GM18505 (cell line): ENCODE results near the gene ZFY.
"Not testable (repeated sequence)": the region's sequence is repeated elsewhere in the genome, so short reads cannot be mapped to it uniquely, and the experiment has no call there.

Source experiments
- ATAC-seq: cut with Tn5 transposase; IDR thresholded peaks from one replicate; pipeline ENCODE4 v1.9.1; 2021; ENCODE audit not compliant: unreplicated experiment
- POLR2A ChIP-seq: IDR thresholded peaks from 4 replicates; pipeline ENCODE4 v1.6.1; 2011; ENCODE audit warnings: borderline replicate concordance; ENCODE audit not compliant: insufficient read depth, insufficient read length; ENCODE audit errors: extremely low read depth

Gene ZFY

GRCh38 chrY:2950655-2951054 is 15.5 kb downstream of the ZFY start:
- no peak for TF ChIP-seq POLR2A
- no peak for ATAC-seq

- ATAC-seq, result no peak
- no peak for TF ChIP-seq POLR2A
Measured at GRCh38 chrY:2952912-2953311, 17.7 kb downstream of the ZFY start.

GRCh38 chrY:2954735-2955134 is 19.6 kb downstream of the ZFY start:
- no peak for TF ChIP-seq POLR2A
- no peak for ATAC-seq

- no peak for TF ChIP-seq POLR2A
- ATAC-seq, result no peak
Measured at GRCh38 chrY:2955561-2955960, 20.4 kb downstream of the ZFY start.

GRCh38 chrY:2962061-2962460 is 26.9 kb downstream of the ZFY start:
- no peak for TF ChIP-seq POLR2A
- no peak for ATAC-seq

- no peak for ATAC-seq
- no peak for TF ChIP-seq POLR2A
Measured at GRCh38 chrY:2964814-2965213, 29.6 kb downstream of the ZFY start.

GRCh38 chrY:2965629-2966028 is 30.4 kb downstream of the ZFY start:
- no peak for ATAC-seq
- no peak for TF ChIP-seq POLR2A

GRCh38 chrY:2969561-2969960 is 34.4 kb downstream of the ZFY start:
- ATAC-seq, result no peak
- no peak for TF ChIP-seq POLR2A

GRCh38 chrY:2972708-2973107 is 37.5 kb downstream of the ZFY start:
- no peak for TF ChIP-seq POLR2A
- no peak for ATAC-seq

- no peak for ATAC-seq
- no peak for TF ChIP-seq POLR2A
Measured at GRCh38 chrY:2973110-2973751, 38.0 kb downstream of the ZFY start.

GRCh38 chrY:2979283-2979682 is 44.1 kb downstream of the ZFY start:
- ATAC-seq, result no peak
- TF ChIP-seq POLR2A, result no peak

- no peak for ATAC-seq
- TF ChIP-seq POLR2A, result no peak
Measured at GRCh38 chrY:2984491-2984890, 49.3 kb downstream of the ZFY start.

- not testable (repeated sequence) for ATAC-seq
Measured at GRCh38 chrY:2987178-2987577, 52.0 kb downstream of the ZFY start.

GRCh38 chrY:2997369-2997768 is 62.2 kb downstream of the ZFY start:
- ATAC-seq, result not testable (repeated sequence)

GRCh38 chrY:3002190-3002589 is 67.0 kb downstream of the ZFY start:
- no peak for TF ChIP-seq POLR2A
- ATAC-seq, result no peak
